ENCODE data around the gene CCDC66. TPM values are rescaled to one million over a fixed set of nuclear protein-coding genes. Genes with fewer than 3 reads are reported as not detected.

CCDC66 gene
- total RNA-seq (2022; extraction: Qiagen RNA extraction), result 4.6 to 6.5 TPM (median 5.5 TPM) in 5 replicates

GRCh38 chr3:56556908-56557830 lies at the start of gene CCDC66:
Gene CCDC66, plus strand, starts transcription at chr3:56557175. Its CDS starts 68 bp downstream, at chr3:56557243.

Other genes with a start within 250 kb of the CCDC66 start
- 0.25 TPM in 2 of 5 replicates, not detected in the others for gene ERC2, start 88.7 kb upstream of the CCDC66 start, total RNA-seq (2022; extraction: Qiagen RNA extraction)
- 16.9 to 29.3 TPM (median 19.7 TPM) in 5 replicates for gene TASOR, start 126.1 kb downstream of the CCDC66 start, total RNA-seq (2022; extraction: Qiagen RNA extraction)
- 5.7 to 9.5 TPM (median 7.1 TPM) in 5 replicates for gene ARHGEF3, start 244.8 kb downstream of the CCDC66 start, total RNA-seq (2022; extraction: Qiagen RNA extraction)